Esophagus squamous epithelium (tissue), 5 donors: ENCODE results near the gene PTPRN2. TPM values are rescaled to one million over a fixed set of nuclear protein-coding genes. Genes with fewer than 3 reads are reported as not detected.

Source experiments
- DNase-seq: peaks from one replicate; lab custom pipeline; 2025; lab: John Stamatoyannopoulos, UW
- H3K27ac ChIP-seq, 4 donors: fragments of 200-600 bp; sonication (generic); one replicate each; pipeline ENCODE4 v1.5.1; 2016 to 2019; ENCODE audit warnings: mild to moderate bottlenecking in 1 of 4
- H3K27me3 ChIP-seq, 4 donors: fragments of 200-600 bp; sonication (generic); 1 replicate in 3 of 4; 2 replicates in 1 of 4; pipeline versions ENCODE4 v1.5.1 to v1.6.0; 2017 to 2021; ENCODE audit warnings: antibody characterized with exemption in 1 of 4
- H3K36me3 ChIP-seq, 3 donors: fragments of 200-600 bp; sonication (generic); one replicate each; pipeline ENCODE4 v1.5.1; 2016 to 2019
- H3K4me1 ChIP-seq, 3 donors: fragments of 200-600 bp; sonication (generic); one replicate each; pipeline ENCODE4 v1.5.1; 2017 to 2019
- H3K4me3 ChIP-seq, 4 donors: fragments of 200-600 bp; sonication (generic); 1 replicate in 3 of 4; 2 replicates in 1 of 4; pipeline ENCODE4 v1.5.1; 2016 to 2019; ENCODE audit warnings: mild to moderate bottlenecking in 2 of 4, moderate library complexity in 1 of 4
- H3K9me3 ChIP-seq, 3 donors: fragments of 200-600 bp; sonication (generic); one replicate each; pipeline ENCODE4 v1.5.1; 2016 to 2019
- POLR2A ChIP-seq, 4 donors: fragments of 450-650 bp; IDR thresholded peaks; one replicate each; pipeline ENCODE4 v1.6.1; 2017; ENCODE audit warnings: antibody characterized with exemption in 4 of 4, mild to moderate bottlenecking in 4 of 4, moderate library complexity in 3 of 4
- WGBS, 2 donors: methylation state at CpG; one replicate each; pipeline ENCODE4 v1.1.5; 2018; 5-methylcytosine and 5-hydroxymethylcytosine counted together
- intact Hi-C: fragments of 100-400 bp; cut with DNase I; formaldehyde crosslinking; loops from one replicate; pipeline ENCODE4 v1.15.0; 2022
- total RNA-seq, 4 donors: library from RNA; depleted of rRNA; stranded (reverse); fragments of >200 nt; gene quantifications; one replicate each; pipeline ENCODE4 v1.1.0, GENCODE V29; 2016
- TF ChIP-seq, protein P1 (sequence below), 6 experiments: fragments of 450-650 bp in 4 of 6; fragments of 200-600 bp in 2 of 6; sonication (generic) in 2 of 6; IDR thresholded peaks; one replicate each; pipeline ENCODE4 v1.5.1; 2016 to 2019; ENCODE audit warnings: antibody characterized with exemption in 6 of 6, mild to moderate bottlenecking in 4 of 6, moderate library complexity in 4 of 6
- donor health status: DM: yes; HTN: yes; CAD: no.

The PTPRN2 gene
- total RNA-seq, 4 donors from 2014 or later, result 0.38 to 2.7 (median 1.0) TPM

- DNase-seq, result no peak
- H3K4me1 ChIP-seq, result no peaks in the 10 kb centered on the region
- no peaks in the 10 kb centered on the region for H3K9me3 ChIP-seq
- no peaks in the 10 kb centered on the region for H3K36me3 ChIP-seq
- H3K27ac ChIP-seq, result no peak overlapping the region
- no peak overlapping the region for H3K4me3 ChIP-seq
- no peaks in the 10 kb centered on the region for H3K27me3 ChIP-seq
- no peak for TF ChIP-seq POLR2A (IDR thresholded peaks at IDR 0.05)
- TF ChIP-seq, protein P1, sequence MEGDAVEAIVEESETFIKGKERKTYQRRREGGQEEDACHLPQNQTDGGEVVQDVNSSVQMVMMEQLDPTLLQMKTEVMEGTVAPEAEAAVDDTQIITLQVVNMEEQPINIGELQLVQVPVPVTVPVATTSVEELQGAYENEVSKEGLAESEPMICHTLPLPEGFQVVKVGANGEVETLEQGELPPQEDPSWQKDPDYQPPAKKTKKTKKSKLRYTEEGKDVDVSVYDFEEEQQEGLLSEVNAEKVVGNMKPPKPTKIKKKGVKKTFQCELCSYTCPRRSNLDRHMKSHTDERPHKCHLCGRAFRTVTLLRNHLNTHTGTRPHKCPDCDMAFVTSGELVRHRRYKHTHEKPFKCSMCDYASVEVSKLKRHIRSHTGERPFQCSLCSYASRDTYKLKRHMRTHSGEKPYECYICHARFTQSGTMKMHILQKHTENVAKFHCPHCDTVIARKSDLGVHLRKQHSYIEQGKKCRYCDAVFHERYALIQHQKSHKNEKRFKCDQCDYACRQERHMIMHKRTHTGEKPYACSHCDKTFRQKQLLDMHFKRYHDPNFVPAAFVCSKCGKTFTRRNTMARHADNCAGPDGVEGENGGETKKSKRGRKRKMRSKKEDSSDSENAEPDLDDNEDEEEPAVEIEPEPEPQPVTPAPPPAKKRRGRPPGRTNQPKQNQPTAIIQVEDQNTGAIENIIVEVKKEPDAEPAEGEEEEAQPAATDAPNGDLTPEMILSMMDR (IDR thresholded peaks at IDR 0.05), result no peak
- intact Hi-C loops, result no loop called here
- WGBS, 2 donors, result 82 to 85% methylated on average over 11 to 14 of the region's 18 CpGs
These were observed 449.9 kb downstream of the PTPRN2 start for GRCh38 chr7:158137516-158138328.

DNA sequence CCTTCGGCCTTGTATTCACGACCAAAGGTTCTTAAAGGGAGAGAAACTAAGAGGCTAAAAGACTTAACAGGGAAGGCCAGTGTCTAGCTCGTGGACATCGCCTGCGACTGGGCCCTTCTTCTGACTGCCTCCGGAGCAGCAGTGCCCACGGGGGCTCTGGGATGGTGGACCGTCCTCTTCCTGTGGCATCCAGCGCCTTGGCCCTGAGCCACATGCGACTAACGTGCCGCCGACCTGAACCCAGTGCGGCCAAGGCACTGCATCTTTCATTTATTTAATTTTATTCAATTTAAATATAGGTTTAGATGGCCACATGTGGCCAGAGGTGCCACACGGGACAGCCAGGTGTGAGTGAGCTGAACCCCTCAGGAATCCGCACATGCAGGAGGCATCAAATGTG lies 451.7 kb downstream of the PTPRN2 start:
- 77 to 86% methylated on average over 14 to 16 of the region's 16 CpGs for WGBS, 2 donors
- H3K27ac ChIP-seq, result no peak overlapping the region
- H3K36me3 ChIP-seq, result no peaks in the 10 kb centered on the region
- H3K4me3 ChIP-seq, result no peak overlapping the region
- no peaks in the 10 kb centered on the region for H3K4me1 ChIP-seq
- TF ChIP-seq, protein P1 (IDR thresholded peaks at IDR 0.05), result no peak
- no peak for TF ChIP-seq POLR2A (IDR thresholded peaks at IDR 0.05)
- no peaks in the 10 kb centered on the region for H3K9me3 ChIP-seq
- no peak for DNase-seq
- no peaks in the 10 kb centered on the region for H3K27me3 ChIP-seq
- intact Hi-C loops, result no loop called here

GRCh38 chr7:158134824-158135223 lies 452.8 kb downstream of the PTPRN2 start:
- no peak overlapping the region for H3K4me3 ChIP-seq
- TF ChIP-seq, protein P1 (IDR thresholded peaks at IDR 0.05), result no peak
- TF ChIP-seq POLR2A (IDR thresholded peaks at IDR 0.05), result no peak
- 57 to 78% methylated on average over 2 to 4 of the region's 4 CpGs for WGBS, 2 donors
- no peak overlapping the region for H3K27ac ChIP-seq
- no peaks in the 10 kb centered on the region for H3K36me3 ChIP-seq
- H3K27me3 ChIP-seq, result no peaks in the 10 kb centered on the region
- no peaks in the 10 kb centered on the region for H3K9me3 ChIP-seq
- no peaks in the 10 kb centered on the region for H3K4me1 ChIP-seq
- DNase-seq, result no peak
- intact Hi-C loops, result no loop called here

DNA sequence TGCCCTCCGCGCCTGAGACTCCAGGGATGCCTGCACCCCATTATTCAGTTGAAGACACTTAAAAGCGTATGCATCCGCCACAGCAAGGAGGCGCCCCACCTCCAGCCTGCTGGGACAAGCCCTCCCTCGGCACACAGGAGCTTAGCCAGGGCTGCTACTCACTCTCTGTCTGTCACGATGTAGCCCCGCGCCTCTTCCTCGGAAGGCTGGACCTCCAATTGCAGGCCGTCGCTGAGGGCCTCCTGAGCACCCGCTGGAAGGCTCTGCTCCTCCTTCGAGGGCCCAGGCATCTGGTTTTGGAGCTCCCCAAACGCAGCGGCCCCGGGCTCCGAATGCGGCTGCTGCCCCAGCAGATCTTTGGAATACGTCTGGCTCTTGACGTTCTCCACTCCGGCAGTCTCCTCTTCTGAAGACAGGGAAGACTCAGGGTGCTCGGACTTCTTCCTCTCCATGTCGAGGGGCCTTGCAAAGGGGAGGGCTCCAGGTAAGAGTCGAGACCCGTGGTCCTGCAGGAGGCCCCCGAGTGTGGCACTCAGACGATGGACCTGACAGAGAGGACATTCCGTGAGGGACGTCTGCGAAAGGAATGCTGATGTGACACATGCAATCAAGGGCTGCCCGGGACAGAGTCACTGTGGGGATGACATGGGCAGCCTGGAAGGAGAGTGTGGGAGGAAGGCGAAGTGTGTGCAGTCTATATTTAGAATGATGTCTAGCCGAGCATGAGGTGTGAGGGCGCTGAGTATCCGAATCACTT lies 453.9 kb downstream of the PTPRN2 start:
- DNase-seq, result no peak
- WGBS, 2 donors, result 87 to 91% methylated on average over 13 to 24 of the region's 36 CpGs
- Histone ChIP-seq H3K4me3 (no peak overlapping the region), H3K36me3 (no peaks in the 10 kb centered on the region), H3K27ac (no peak overlapping the region), H3K9me3 (no peaks in the 10 kb centered on the region), H3K27me3 (no peaks in the 10 kb centered on the region), H3K4me1 (no peaks in the 10 kb centered on the region)
- intact Hi-C loops, result no loop called here
- TF ChIP-seq, protein P1 (IDR thresholded peaks at IDR 0.05), result no peak
- TF ChIP-seq POLR2A (IDR thresholded peaks at IDR 0.05), result no peak

- intact Hi-C loops, result no loop called here
- TF ChIP-seq, protein P1 (IDR thresholded peaks at IDR 0.05), result no peak
- TF ChIP-seq POLR2A (IDR thresholded peaks at IDR 0.05), result no peak
- H3K4me3 ChIP-seq, result no peak overlapping the region
- no peak for DNase-seq
- 86 to 95% methylated on average over 14 of the region's 21 CpGs for WGBS, 2 donors
- no peaks in the 10 kb centered on the region for H3K9me3 ChIP-seq
- no peak overlapping the region for H3K27ac ChIP-seq
- H3K4me1 ChIP-seq, result no peaks in the 10 kb centered on the region
- H3K36me3 ChIP-seq, result no peaks in the 10 kb centered on the region
- H3K27me3 ChIP-seq, result no peaks in the 10 kb centered on the region
These were observed 454.6 kb downstream of the PTPRN2 start for GRCh38 chr7:158133057-158133456.
